Panc1 (cell line): Measurements from ENCODE around the gene TSHR. TPM values are rescaled to one million over a fixed set of nuclear protein-coding genes. Genes with fewer than 3 reads are reported as not detected.
A peak's percentile ranks its signal among the peaks of the same experiment; 100 is the strongest.

Experiments
- ATAC-seq: fragments of 200-7000 bp; cut with Tn5 transposase; 2 replicates; pipeline ENCODE4 v1.9.1; 2020; ENCODE audit warnings: mild to moderate bottlenecking, moderate library complexity
- BruUV-seq: library from RNA; stranded (reverse); fragments of 400-500 nt; replicated peaks from 2 replicates; lab custom pipeline; 2021; lab: Mats Ljungman, UMichigan
- CTCF ChIA-PET: fragments of 300-600 bp; sonication (Branson Sonifier 250); formaldehyde crosslinking; loops from one replicate; lab custom pipeline; 2022; ENCODE audit warnings: antibody characterized with exemption; lab: Charles Lee
- POLR2A ChIA-PET: fragments of 300-600 bp; sonication (Branson Sonifier 250); formaldehyde crosslinking; loops from one replicate; lab custom pipeline; 2022; ENCODE audit warnings: antibody characterized with exemption; lab: Charles Lee
- DNase-seq: peaks from one replicate; pipeline ENCODE4 v3.0.0-alpha.2; 2010; ENCODE audit warnings: low read depth, low spot score
- H3K27ac ChIP-seq: 2 replicates; pipeline ENCODE4 v1.5.1; 2011; ENCODE audit warnings: mild to moderate bottlenecking, low read length, inconsistent platforms
- H3K27me3 ChIP-seq: fragments of 200-500 bp; sonication (Bioruptor generic); 2 replicates; pipeline ENCODE4 v1.6.0; 2014; ENCODE audit warnings: low read length, inconsistent platforms; ENCODE audit not compliant: control insufficient read depth, insufficient read depth
- H3K36me3 ChIP-seq: fragments of 200-500 bp; sonication (Bioruptor generic); 2 replicates; pipeline ENCODE4 v1.5.1; 2014; ENCODE audit warnings: inconsistent platforms, mild to moderate bottlenecking, low read length, moderate library complexity; ENCODE audit not compliant: control insufficient read depth, insufficient read depth
- H3K4me1 ChIP-seq: 2 replicates; pipeline ENCODE4 v1.5.1; 2011; ENCODE audit warnings: inconsistent platforms, mild to moderate bottlenecking, low read length, moderate library complexity; ENCODE audit not compliant: control insufficient read depth, insufficient read depth
- H3K4me3 ChIP-seq, 2 experiments: 2 replicates each; pipeline ENCODE4 v1.5.1; 2011 to 2012; ENCODE audit warnings: low read depth in 2 of 2, low read length in 2 of 2, mild to moderate bottlenecking in 2 of 2, inconsistent platforms in 1 of 2, moderate library complexity in 1 of 2
- H3K9me3 ChIP-seq: fragments of 200-500 bp; sonication (Bioruptor generic); 2 replicates; pipeline ENCODE4 v1.5.1; 2014; ENCODE audit warnings: low read depth, mild to moderate bottlenecking, inconsistent platforms, low read length, moderate library complexity; ENCODE audit not compliant: control insufficient read depth, insufficient read depth
- CTCF ChIP-seq: fragments of 450-650 bp; IDR thresholded peaks from 2 replicates; pipeline ENCODE4 v1.5.1; 2017; ENCODE audit warnings: mild to moderate bottlenecking
- POLR2AphosphoS5 ChIP-seq: IDR thresholded peaks from 2 replicates; pipeline ENCODE4 v1.6.1; 2012; ENCODE audit warnings: mild to moderate bottlenecking, low read depth, low read length, moderate library complexity
- REST ChIP-seq, 2 experiments: IDR thresholded peaks; 2 replicates each; pipeline ENCODE4 v1.6.1; 2011 to 2012; ENCODE audit warnings: low read depth in 2 of 2, control low read depth in 1 of 2, low read length in 1 of 2, mild to moderate bottlenecking in 1 of 2, moderate library complexity in 1 of 2; ENCODE audit not compliant: insufficient read depth in 1 of 2
- SIN3A ChIP-seq: IDR thresholded peaks from 2 replicates; pipeline ENCODE4 v1.6.1; 2012; ENCODE audit warnings: low read depth, mild to moderate bottlenecking, low read length, moderate library complexity, borderline replicate concordance; ENCODE audit not compliant: insufficient read depth
- TCF7L2 ChIP-seq: IDR thresholded peaks from 2 replicates; pipeline ENCODE4 v1.6.1; 2011; ENCODE audit warnings: mild to moderate bottlenecking, low read depth, low read length, inconsistent platforms
- in situ Hi-C: cut with HindIII; loops from 2 replicates; pipeline ENCODE4 v1.10.0; 2016; ENCODE audit warnings: low sequenced_read_pairs, low pct_unique_long_range_greater_than_20kb
- intact Hi-C: fragments of 100-400 bp; cut with micrococcal nuclease; formaldehyde crosslinking; loops from one replicate; pipeline ENCODE4 v1.10.0; 2022; ENCODE audit not compliant: unreplicated experiment
- total RNA-seq: library from RNA; stranded (reverse); gene quantifications from one replicate; pipeline ENCODE4 v1.2.1, GENCODE V29; 2021; ENCODE audit not compliant: unreplicated experiment

TSHR gene
- total RNA-seq, 1 experiment from 2014 or later: not detected

GRCh38 chr14:80940146-80940545, 15.3 kb upstream of the TSHR start:
- CTCF ChIA-PET: no interaction called here
- TF ChIP-seq REST (IDR thresholded peaks at IDR 0.05; ENCODE audit: insufficient read depth in 1 of 2, low read depth in 2 of 2, low read length in 1 of 2) (no peak), CTCF (no peak), TCF7L2 (no peak), POLR2AphosphoS5 (no peak), SIN3A (no peak)
- POLR2A ChIA-PET: no interaction called here
- Histone ChIP-seq H3K9me3 (no peaks in the 10 kb centered on the region), H3K36me3 (no peaks in the 10 kb centered on the region; the same call in 1 of the 2 replicates), H3K4me1 (peaks cover 4% of the 10 kb centered on the region), H3K27ac (no peak overlapping the region), H3K4me3 (no peak overlapping the region), H3K27me3 (no peaks in the 10 kb centered on the region)
- BruUV-seq: no TSS peak
- DNase-seq (no peak), ATAC-seq (no peak)
- intact Hi-C loops (no loop called here), in situ Hi-C loops (no loop called here)

- Histone ChIP-seq H3K27ac (peak within 1 kb of the TSS; percentile 68), H3K4me3 (peak within 1 kb of the TSS; percentile 64 to 79), H3K4me1 (peaks cover 4% of the 10 kb centered on the region), H3K36me3 (no peaks in the 10 kb centered on the region; the same call in 1 of the 2 replicates), H3K9me3 (no peaks in the 10 kb centered on the region), H3K27me3 (no peaks in the 10 kb centered on the region)
- in situ Hi-C loops: no loop called here
- ChIA-PET CTCF (no interaction called here), POLR2A (interaction anchor here (0.6 kb wide), 1 partner anchor 896 kb away, joined by 3 read pairs; no protein-coding TSS in a partner anchor)
- TF ChIP-seq REST (IDR thresholded peaks at IDR 0.05; ENCODE audit: insufficient read depth in 1 of 2, low read depth in 2 of 2, low read length in 1 of 2) (no peak), TCF7L2 (peak; percentile 93), SIN3A (peak; percentile 96), CTCF (no peak), POLR2AphosphoS5 (0 out of 2 replicates have a peak, but pooled peaks have one; percentile 34)
- BruUV-seq: TSS peak; percentile 80
- DNase-seq (peak; percentile 88), ATAC-seq (peak; percentile 100)
- intact Hi-C loops: no loop called here
These were observed 13.9 kb upstream of the TSHR start, which contains the start of gene CEP128 for GRCh38 chr14:80941241-80942185. Gene CEP128 (minus strand): TSS chr14:80941738.
